H1 (cell line): ENCODE results near the gene DNAH8. TPM values are rescaled to one million over a fixed set of nuclear protein-coding genes. Genes with fewer than 3 reads are reported as not detected.

Experiments used
- CTCF ChIA-PET: fragments of 300-600 bp; sonication (Branson Sonifier 250); formaldehyde crosslinking; loops from one replicate; lab custom pipeline; 2021; ENCODE audit not compliant: partially characterized antibody; lab: Charles Lee
- POLR2A ChIA-PET: fragments of 300-600 bp; sonication (Branson Sonifier 250); formaldehyde crosslinking; loops from one replicate; lab custom pipeline; 2021; ENCODE audit warnings: inconsistent platforms; ENCODE audit not compliant: partially characterized antibody; lab: Charles Lee
- DNase-seq, 2 experiments: peaks; one replicate each; pipeline versions ENCODE4 v3.0.0 to v3.0.0-alpha.2; 2010 to 2022; ENCODE audit warnings: low spot score in 2 of 2, low read depth in 1 of 2, mixed read lengths in 1 of 2
- FAIRE-seq: peaks from 2 replicates; lab custom pipeline; 2011; peaks lifted over from hg19 to GRCh38; lab: Jason Lieb, UNC
- H2AFZ ChIP-seq: 2 replicates; pipeline ENCODE4 v1.8.1; 2012; ENCODE audit warnings: low read length, inconsistent platforms
- H2AK5ac ChIP-seq: 2 replicates; pipeline ENCODE4 v1.6.1; 2013; ENCODE audit warnings: low read depth, low read length
- H2BK120ac ChIP-seq: replicated peaks from 2 replicates; pipeline ENCODE3; 2013; ENCODE audit warnings: low read depth, low read length, inconsistent platforms
- H2BK12ac ChIP-seq: 2 replicates; pipeline ENCODE4 v1.6.1; 2013; ENCODE audit warnings: low read depth, low read length
- H2BK15ac ChIP-seq: 2 replicates; pipeline ENCODE4 v1.6.1; 2013; ENCODE audit warnings: low read length
- H2BK20ac ChIP-seq: 2 replicates; pipeline ENCODE4 v1.6.1; 2013; ENCODE audit warnings: low read length
- H2BK5ac ChIP-seq: 2 replicates; pipeline ENCODE4 v1.6.1; 2013; ENCODE audit warnings: low read depth, low read length
- H3K14ac ChIP-seq: 2 replicates; pipeline ENCODE4 v1.6.1; 2013; ENCODE audit warnings: inconsistent platforms; ENCODE audit not compliant: insufficient read length
- H3K18ac ChIP-seq: 2 replicates; pipeline ENCODE4 v1.6.1; 2013; ENCODE audit warnings: low read length; ENCODE audit errors: extremely low read depth
- H3K23ac ChIP-seq: 2 replicates; pipeline ENCODE4 v1.6.1; 2013; ENCODE audit warnings: inconsistent platforms; ENCODE audit not compliant: insufficient read length
- H3K23me2 ChIP-seq: 2 replicates; pipeline ENCODE4 v1.6.1; 2013; ENCODE audit warnings: low read depth, low read length
- H3K27ac ChIP-seq: 2 replicates; pipeline ENCODE4 v1.6.1; 2011; ENCODE audit warnings: low read depth, low read length, inconsistent platforms
- H3K27me3 ChIP-seq, 4 experiments: replicated peaks in 1 of 4; 1 replicate in 1 of 4; 2 replicates in 3 of 4; pipeline versions ENCODE4 v1.6.1 to v1.8.1; 2011 to 2013; ENCODE audit warnings: low read length in 3 of 4, mild to moderate bottlenecking in 3 of 4, inconsistent platforms in 2 of 4, mixed read lengths in 2 of 4, moderate library complexity in 1 of 4; ENCODE audit not compliant: control insufficient read depth in 3 of 4, insufficient read depth in 3 of 4; ENCODE audit errors: extremely low read depth in 1 of 4
- H3K36me3 ChIP-seq, 4 experiments: 2 replicates each; pipeline versions ENCODE4 v1.6.1 to v1.8.1; 2011 to 2013; ENCODE audit warnings: mild to moderate bottlenecking in 4 of 4, low read length in 3 of 4, moderate library complexity in 2 of 4, control low read depth in 1 of 4, inconsistent platforms in 1 of 4; ENCODE audit not compliant: insufficient read depth in 4 of 4, control insufficient read depth in 2 of 4
- H3K4ac ChIP-seq: replicated peaks from 2 replicates; pipeline ENCODE3; 2013; ENCODE audit warnings: low read length, low read depth, mixed read lengths, inconsistent platforms; ENCODE audit not compliant: insufficient read length
- H3K4me1 ChIP-seq, 4 experiments: replicated peaks in 1 of 4; 1 replicate in 1 of 4; 2 replicates in 3 of 4; pipeline versions ENCODE4 v1.6.1 to v1.8.1; 2011 to 2013; ENCODE audit warnings: low read length in 3 of 4, inconsistent platforms in 2 of 4, mixed read lengths in 1 of 4; ENCODE audit not compliant: insufficient read depth in 4 of 4, control insufficient read depth in 3 of 4
- H3K4me2 ChIP-seq, 2 experiments: 2 replicates each; pipeline versions ENCODE4 v1.6.1 to v1.8.1; 2011 to 2013; ENCODE audit warnings: low read depth in 2 of 2, low read length in 2 of 2, control low read depth in 1 of 2, inconsistent platforms in 1 of 2, mild to moderate bottlenecking in 1 of 2; ENCODE audit not compliant: insufficient read depth in 1 of 2
- H3K4me3 ChIP-seq, 4 experiments: fragments of 200-600, 300-600 bp in 1 of 4; sonication (generic), shearing (Covaris generic), sonication (Bioruptor Twin) in 1 of 4; 2 replicates each; pipeline versions ENCODE4 v1.5.1 to v1.8.1; 2011 to 2016; ENCODE audit warnings: low read length in 4 of 4, low read depth in 3 of 4, control low read depth in 2 of 4, inconsistent platforms in 2 of 4, mild to moderate bottlenecking in 2 of 4, mixed read lengths in 1 of 4, moderate library complexity in 1 of 4; ENCODE audit not compliant: insufficient read depth in 2 of 4; ENCODE audit errors: extremely low read depth in 1 of 4
- H3K56ac ChIP-seq: replicated peaks from 2 replicates; pipeline ENCODE3; 2013; ENCODE audit warnings: low read depth, mild to moderate bottlenecking, mixed read lengths, low read length, inconsistent platforms; ENCODE audit not compliant: insufficient read length
- H3K79me1 ChIP-seq: 2 replicates; pipeline ENCODE4 v1.6.1; 2013; ENCODE audit warnings: low read depth, low read length, control low read depth
- H3K79me2 ChIP-seq, 2 experiments: 2 replicates each; pipeline versions ENCODE4 v1.6.1 to v1.8.1; 2012 to 2013; ENCODE audit warnings: low read length in 2 of 2, mild to moderate bottlenecking in 2 of 2, inconsistent platforms in 1 of 2; ENCODE audit not compliant: insufficient read depth in 2 of 2, control insufficient read depth in 1 of 2
- H3K9ac ChIP-seq, 4 experiments: replicated peaks in 1 of 4; 1 replicate in 1 of 4; 2 replicates in 3 of 4; pipeline versions ENCODE4 v1.6.1 to v1.8.1; 2011 to 2013; ENCODE audit warnings: low read depth in 3 of 4, low read length in 3 of 4, control low read depth in 2 of 4, mild to moderate bottlenecking in 2 of 4, moderate library complexity in 2 of 4, inconsistent platforms in 1 of 4; ENCODE audit errors: extremely low read depth in 1 of 4
- H3K9me3 ChIP-seq, 2 experiments: 2 replicates each; pipeline versions ENCODE4 v1.6.1 to v1.8.1; 2012 to 2013; ENCODE audit warnings: mild to moderate bottlenecking in 2 of 2, moderate library complexity in 2 of 2, control low read depth in 1 of 2, inconsistent platforms in 1 of 2, low read depth in 1 of 2, low read length in 1 of 2, mixed read lengths in 1 of 2; ENCODE audit not compliant: insufficient read depth in 2 of 2
- H4K20me1 ChIP-seq, 2 experiments: replicated peaks in 1 of 2; 2 replicates each; pipeline versions ENCODE3 to v1.8.1; 2011 to 2013; ENCODE audit warnings: inconsistent platforms in 2 of 2, low read length in 2 of 2, mild to moderate bottlenecking in 1 of 2; ENCODE audit not compliant: insufficient read depth in 2 of 2, control insufficient read depth in 1 of 2
- H4K5ac ChIP-seq: 2 replicates; pipeline ENCODE4 v1.6.1; 2013; ENCODE audit warnings: low read length, low read depth, mixed read lengths, inconsistent platforms; ENCODE audit not compliant: insufficient read length
- H4K8ac ChIP-seq: 2 replicates; pipeline ENCODE4 v1.8.0; 2013; ENCODE audit warnings: mild to moderate bottlenecking, moderate library complexity, low read length, inconsistent platforms; ENCODE audit not compliant: insufficient read depth; ENCODE audit errors: extremely low read depth
- H4K91ac ChIP-seq: replicated peaks from 2 replicates; pipeline ENCODE3; 2013; ENCODE audit warnings: low read length, mixed read lengths, inconsistent platforms; ENCODE audit not compliant: insufficient read length
- CHD1 ChIP-seq: IDR thresholded peaks from 2 replicates; pipeline ENCODE4 v1.6.1; 2012; ENCODE audit warnings: low read depth, low read length, improper control_type of control experiment
- FOSL1 ChIP-seq: IDR thresholded peaks from 2 replicates; pipeline ENCODE4 v1.6.1; 2011; ENCODE audit warnings: mild to moderate bottlenecking, low read depth, low read length, moderate library complexity; ENCODE audit not compliant: insufficient read depth
- GABPA ChIP-seq: IDR thresholded peaks from 2 replicates; pipeline ENCODE4 v1.6.1; 2011; ENCODE audit warnings: mild to moderate bottlenecking, low read length, moderate library complexity, borderline replicate concordance; ENCODE audit not compliant: insufficient read depth
- HDAC2 ChIP-seq, 2 experiments: fragments of 300-600 bp in 1 of 2; sonication (generic) in 1 of 2; IDR thresholded peaks; 2 replicates each; pipeline ENCODE4 v1.6.1; 2011 to 2012; ENCODE audit warnings: low read depth in 2 of 2, low read length in 2 of 2, mild to moderate bottlenecking in 2 of 2, moderate library complexity in 2 of 2, borderline replicate concordance in 1 of 2, inconsistent platforms in 1 of 2
- HDAC6 ChIP-seq: IDR thresholded peaks from one replicate; pipeline ENCODE4 v1.7.1; 2012; ENCODE audit warnings: low read depth, mild to moderate bottlenecking, inconsistent platforms, low read length, moderate library complexity
- KDM5A ChIP-seq: fragments of 200-600 bp; IDR thresholded peaks from 2 replicates; pipeline ENCODE4 v1.7.1; 2012; ENCODE audit warnings: mild to moderate bottlenecking, low read length, inconsistent platforms, mixed read lengths
- MAFK ChIP-seq: IDR thresholded peaks from 2 replicates; pipeline ENCODE4 v1.6.1; 2012; ENCODE audit warnings: low read depth, mild to moderate bottlenecking, improper control_type of control experiment, low read length
- MAX ChIP-seq: IDR thresholded peaks from 2 replicates; pipeline ENCODE4 v1.6.1; 2012; ENCODE audit warnings: inconsistent platforms
- NANOG ChIP-seq: IDR thresholded peaks from 2 replicates; pipeline ENCODE4 v1.6.1; 2011; ENCODE audit warnings: low read length, low read depth, mild to moderate bottlenecking, inconsistent platforms; ENCODE audit not compliant: insufficient read depth, poor library complexity, severe bottlenecking
- NRF1 ChIP-seq: IDR thresholded peaks from 2 replicates; pipeline ENCODE4 v1.6.1; 2011; ENCODE audit warnings: mild to moderate bottlenecking, low read depth, low read length, improper control_type of control experiment
- POLR2AphosphoS5 ChIP-seq: IDR thresholded peaks from 2 replicates; pipeline ENCODE4 v1.6.1; 2011; ENCODE audit warnings: low read depth, low read length
- POU5F1 ChIP-seq: IDR thresholded peaks from 2 replicates; pipeline ENCODE4 v1.6.1; 2011; ENCODE audit warnings: low read depth, mild to moderate bottlenecking, low read length, moderate library complexity
- SIX5 ChIP-seq: IDR thresholded peaks from 2 replicates; pipeline ENCODE4 v1.6.1; 2011; ENCODE audit warnings: mild to moderate bottlenecking, low read depth, low read length
- SUZ12 ChIP-seq: fragments of 200-600 bp; sonication (generic); IDR thresholded peaks from 2 replicates; pipeline ENCODE4 v1.6.1; 2012; ENCODE audit warnings: mild to moderate bottlenecking, inconsistent platforms, low read length, moderate library complexity, mixed read lengths
- WGBS, 2 experiments: shearing (Covaris generic) in 1 of 2; methylation state at CpG; one replicate each; pipeline versions ENCODE4 v1.1.6 to v1.1.7; 2013 to 2015; ENCODE audit warnings: low lambda C conversion rate in 2 of 2, mixed read lengths in 2 of 2, inconsistent platforms in 1 of 2, low coverage in 1 of 2, missing lambda C conversion rate in 1 of 2; ENCODE audit not compliant: insufficient replicate concordance in 2 of 2, insufficient coverage in 1 of 2, insufficient read length in 1 of 2; ENCODE audit errors: extremely low coverage in 1 of 2, missing lambda C conversion rate in 1 of 2; 5-methylcytosine and 5-hydroxymethylcytosine counted together
- polyA plus RNA-seq, 7 experiments: library from polyadenylated mRNA; depleted of rRNA in 3 of 7; stranded (reverse) in 5 of 7; unstranded in 2 of 7; fragments of >200 nt in 5 of 7; fragments of 200-250 nt in 2 of 7; gene quantifications; 1 replicate in 5 of 7; 2 replicates in 1 of 7; 4 replicates in 1 of 7; pipeline versions ENCODE4 v1.2.1 to v1.2.3, GENCODE V29; 2011 to 2013; ENCODE audit warnings: missing spikeins in 2 of 7, mixed read lengths in 2 of 7
- total RNA-seq: library from RNA; stranded (reverse); fragmentation: NEBNext Ultra II Directional; extraction: Animal tissue kit (Norgen Biotek cat#: 25700); gene quantifications from 2 replicates; pipeline ENCODE4 v1.2.1, GENCODE V29; 2021

Gene DNAH8
- total and polyA plus RNA-seq, 2 of the 8 experiments (the other 6 are each of a cell fraction or from before 2014, with no cell fraction given) = under 0.01 TPM; not detected in 1

- Histone ChIP-seq H3K14ac (no peak overlapping the region), H3K4me1 (peaks cover 0 to 13% (median under 1%) of the 10 kb centered on the region in 4 experiments; a peak in 4 of 7 replicates), H3K27me3 (peaks cover 0 to 3% (median 1%) of the 10 kb centered on the region in 4 experiments; a peak in 2 of 7 replicates), H3K4ac (no peak overlapping the region), H3K79me1 (0 out of 2 replicates have a peak, but pooled peaks cover 2% of the 10 kb centered on the region), H3K4me3 (no peak overlapping the region), H4K5ac (no peak overlapping the region), H2BK5ac (no peak overlapping the region), H4K20me1 (peaks cover 0 to 6% of the 10 kb centered on the region in 2 experiments), H4K91ac (no peak overlapping the region), H3K9ac (no peak overlapping the region), H3K36me3 (peaks cover 0 to 3% (median 2%) of the 10 kb centered on the region in 4 experiments; a peak in 2 of 8 replicates), H3K4me2 (no peak overlapping the region), H2AFZ (no peak overlapping the region), H4K8ac (no peak overlapping the region), H3K56ac (no peak overlapping the region), H3K18ac (no peak overlapping the region), H3K23me2 (no peaks in the 10 kb centered on the region; the same call in 1 of the 2 replicates), H2BK12ac (no peak overlapping the region), H3K79me2 (no peaks in the 10 kb centered on the region), H3K27ac (no peak overlapping the region), H2BK20ac (no peak overlapping the region), H2AK5ac (no peak overlapping the region), H2BK15ac (no peak overlapping the region), H2BK120ac (no peak overlapping the region), H3K23ac (no peak overlapping the region), H3K9me3 (no peaks in the 10 kb centered on the region)
- DNase-seq (no peak), FAIRE-seq (no peak)
- 99% methylated on average over 5 of the region's 5 CpGs; no CpG with 5 or more reads in 1 of the 2 experiments for WGBS, 2 experiments
- CTCF ChIA-PET = interaction anchor here (0.7 to 2.1 kb wide), 6 partner anchors 12 to 83 kb away, joined by 3 to 7 read pairs (median 4); no protein-coding TSS in a partner anchor
- POLR2A ChIA-PET = interaction anchor here (2.3 kb wide), 1 partner anchor 10 kb away, joined by 7 read pairs; no protein-coding TSS in a partner anchor
- TF ChIP-seq POU5F1 = no peak
- no peak for TF ChIP-seq GABPA
- no peak for TF ChIP-seq NRF1
- TF ChIP-seq HDAC2 (IDR thresholded peaks at IDR 0.05; ENCODE audit: borderline replicate concordance in 1 of 2, low read depth in 2 of 2, low read length in 2 of 2) = no peak
- TF ChIP-seq POLR2AphosphoS5 = no peak
- no peak for TF ChIP-seq CHD1
- no peak for TF ChIP-seq NANOG
- TF ChIP-seq SIX5 = no peak
- no peak for TF ChIP-seq SUZ12
- no peak for TF ChIP-seq FOSL1
- no peak for TF ChIP-seq MAX
- TF ChIP-seq MAFK = no peak
- TF ChIP-seq HDAC6 = no peak
- TF ChIP-seq KDM5A = no peak
Measured at GRCh38 chr6:39056191-39056590, 341.1 kb downstream of the DNAH8 start.
